ENCODE results near the gene ZDHHC21.
"Not testable (repeated sequence)": the region's sequence is repeated elsewhere in the genome, so short reads cannot be mapped to it uniquely, and the experiment has no call there.

Gene ZDHHC21

GRCh38 chr9:14678776-14679175 lies 14.5 kb downstream of the ZDHHC21 start:
- DNase-seq, result peak; percentile 28

GRCh38 chr9:14677872-14678271 lies 15.4 kb downstream of the ZDHHC21 start:
- DNase-seq, result no peak

- DNase-seq, result no peak
Observed at GRCh38 chr9:14677396-14677795, 15.8 kb downstream of the ZDHHC21 start.

- DNase-seq, result no peak
Observed at GRCh38 chr9:14674630-14675029, 18.6 kb downstream of the ZDHHC21 start.

- no peak for DNase-seq
Observed at GRCh38 chr9:14671377-14671776, 21.9 kb downstream of the ZDHHC21 start.

GRCh38 chr9:14670718-14671117 lies 22.5 kb downstream of the ZDHHC21 start:
- no peak for DNase-seq

- not testable (repeated sequence) for DNase-seq
Observed at GRCh38 chr9:14664022-14664421, 29.2 kb downstream of the ZDHHC21 start.

GRCh38 chr9:14662060-14662453 lies 31.2 kb downstream of the ZDHHC21 start:
- no peak for DNase-seq

GRCh38 chr9:14661421-14662059 lies 31.7 kb downstream of the ZDHHC21 start:
- DNase-seq, result peak; percentile 18

GRCh38 chr9:14660721-14661120 lies 32.5 kb downstream of the ZDHHC21 start:
- no peak for DNase-seq

GRCh38 chr9:14654932-14655331 lies 38.3 kb downstream of the ZDHHC21 start:
- DNase-seq, result no peak

GRCh38 chr9:14653511-14653910 lies 39.7 kb downstream of the ZDHHC21 start:
- DNase-seq, result no peak

- peak; percentile 3 for DNase-seq
Observed at GRCh38 chr9:14652729-14653377, 40.4 kb downstream of the ZDHHC21 start.

- DNase-seq, result no peak
Observed at GRCh38 chr9:14650596-14650995, 42.6 kb downstream of the ZDHHC21 start.

GRCh38 chr9:14645648-14646047 lies 47.6 kb downstream of the ZDHHC21 start:
- DNase-seq, result no peak

GRCh38 chr9:14640967-14641366 lies 52.3 kb downstream of the ZDHHC21 start:
- no peak for DNase-seq

GRCh38 chr9:14640294-14640693 lies 52.9 kb downstream of the ZDHHC21 start:
- no peak for DNase-seq

GRCh38 chr9:14633906-14634565 lies 59.2 kb downstream of the ZDHHC21 start:
- no peak for DNase-seq

- no peak for DNase-seq
Observed at GRCh38 chr9:14633148-14633547, 60.1 kb downstream of the ZDHHC21 start.

GRCh38 chr9:14627513-14627912 lies 65.7 kb downstream of the ZDHHC21 start:
- no peak for DNase-seq

- no peak for DNase-seq
Observed at GRCh38 chr9:14618836-14619420, 74.3 kb downstream of the ZDHHC21 start.

- DNase-seq, result peak; percentile 71
Observed at GRCh38 chr9:14616188-14616982, 76.8 kb downstream of the ZDHHC21 start.

GRCh38 chr9:14608540-14608939 lies 84.7 kb downstream of the ZDHHC21 start:
- DNase-seq, result no peak

All from NCI-H510A treated with DMSO at 0.1 percent for 48 hours (cell line).